ENCODE results near the gene SERPINB8. TPM values are rescaled to one million over a fixed set of nuclear protein-coding genes. Genes with fewer than 3 reads are reported as not detected.

Gene SERPINB8
- total RNA-seq, 2 donors from 2014 or later, result 2.0 to 5.3 TPM

- Histone ChIP-seq H3K9me3 (no peaks in the 10 kb centered on the region), H3K27me3 (replicated peaks; ENCODE audit: insufficient read depth) (no peaks in the 10 kb centered on the region), H3K4me3 (no peak overlapping the region), H3K27ac (no peak overlapping the region), H3K36me3 (no peaks in the 10 kb centered on the region), H3K4me1 (replicated peaks) (no peaks in the 10 kb centered on the region)
- peak in 1 of 4 experiments; percentile 12 for TF ChIP-seq CTCF (IDR thresholded peaks at IDR 0.05)
- TF ChIP-seq POLR2AphosphoS5 (IDR thresholded peaks at IDR 0.05), result no peak
- DNase-seq (ENCODE audit: low spot score), result no peak
- intact Hi-C loops (cut with DNase I), result no loop called here
- WGBS, result 57% methylated on average over 2 of the region's 2 CpGs
Measured at GRCh38 chr18:63974991-63975390, 5.1 kb downstream of the SERPINB8 start.

DNA sequence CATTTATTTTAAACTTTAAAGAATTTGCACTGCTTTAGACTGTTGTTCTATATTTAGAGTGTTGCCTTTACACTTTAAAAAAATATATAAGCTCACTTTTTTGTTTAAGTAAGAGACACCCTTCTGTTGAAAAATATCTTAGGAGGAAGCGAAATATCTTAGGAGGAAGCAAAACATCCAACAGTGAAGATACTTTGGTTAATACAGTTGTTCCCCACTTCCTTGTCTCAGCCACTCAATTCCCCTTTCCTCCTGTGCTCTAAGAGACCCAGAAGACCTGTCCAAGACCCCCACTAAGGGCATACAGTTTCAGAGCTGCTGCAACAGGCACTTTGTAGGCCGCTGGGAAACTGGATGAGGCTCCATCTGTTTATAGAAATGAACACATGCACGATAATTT is 5.7 kb downstream of the SERPINB8 start:
- intact Hi-C loops (cut with DNase I), result no loop called here
- Histone ChIP-seq H3K36me3 (no peaks in the 10 kb centered on the region), H3K4me3 (no peak overlapping the region), H3K27ac (no peak overlapping the region), H3K27me3 (replicated peaks; ENCODE audit: insufficient read depth) (no peaks in the 10 kb centered on the region), H3K4me1 (replicated peaks) (no peaks in the 10 kb centered on the region), H3K9me3 (no peaks in the 10 kb centered on the region)
- 75% methylated on average over 3 of the region's 3 CpGs for WGBS
- DNase-seq (ENCODE audit: low spot score), result no peak
- no peak for TF ChIP-seq POLR2A (IDR thresholded peaks at IDR 0.05)

DNA sequence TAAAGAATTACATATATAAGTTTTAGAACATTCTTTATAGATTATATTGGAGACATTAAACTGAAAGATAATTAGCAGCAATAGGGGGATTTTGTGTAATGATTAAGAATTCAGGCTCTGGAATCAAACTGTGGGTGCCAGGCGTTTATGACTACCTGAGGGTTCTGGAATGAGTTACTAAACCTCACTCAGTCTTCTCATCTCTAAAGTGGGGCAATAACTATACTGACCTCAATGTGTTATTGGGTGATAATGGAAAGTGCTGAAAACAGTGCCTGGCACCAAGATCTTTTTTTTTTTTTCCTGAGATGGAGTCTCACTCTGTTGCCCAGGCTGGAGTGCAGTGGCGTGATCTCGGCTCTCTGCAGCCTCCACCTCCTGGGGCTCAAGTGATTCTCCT is 7.2 kb downstream of the SERPINB8 start:
- H3K27me3 ChIP-seq (replicated peaks; ENCODE audit: insufficient read depth), result no peaks in the 10 kb centered on the region
- no peak overlapping the region for H3K27ac ChIP-seq
- H3K36me3 ChIP-seq, result no peaks in the 10 kb centered on the region
- 98% methylated on average over 3 of the region's 3 CpGs for WGBS
- H3K9me3 ChIP-seq, result no peaks in the 10 kb centered on the region
- TF ChIP-seq POLR2AphosphoS5 (IDR thresholded peaks at IDR 0.05), result no peak
- TF ChIP-seq CTCF (IDR thresholded peaks at IDR 0.05), result no peak
- no peak for DNase-seq (ENCODE audit: low spot score)
- H3K4me3 ChIP-seq, result no peak overlapping the region
- no peaks in the 10 kb centered on the region for H3K4me1 ChIP-seq (replicated peaks)
- intact Hi-C loops (cut with DNase I), result no loop called here

GRCh38 chr18:63979409-63979920 is 9.6 kb downstream of the SERPINB8 start:
- Histone ChIP-seq H3K4me3 (peak overlapping the region in 1 of 2 donors; percentile 6), H3K4me1 (replicated peaks) (no peaks in the 10 kb centered on the region), H3K27me3 (replicated peaks; ENCODE audit: insufficient read depth) (no peaks in the 10 kb centered on the region), H3K27ac (peak overlapping the region; percentile 21 to 25), H3K36me3 (no peaks in the 10 kb centered on the region), H3K9me3 (no peaks in the 10 kb centered on the region)
- intact Hi-C loops (cut with DNase I), result no loop called here
- TF ChIP-seq CTCF (IDR thresholded peaks at IDR 0.05) (peak; percentile 27 to 72 (median 65)), POLR2A (IDR thresholded peaks at IDR 0.05) (no peak), POLR2AphosphoS5 (IDR thresholded peaks at IDR 0.05) (peak; percentile 40)
- 5% methylated on average over 6 of the region's 6 CpGs for WGBS
- peak; percentile 65 for DNase-seq (ENCODE audit: low spot score)

DNA sequence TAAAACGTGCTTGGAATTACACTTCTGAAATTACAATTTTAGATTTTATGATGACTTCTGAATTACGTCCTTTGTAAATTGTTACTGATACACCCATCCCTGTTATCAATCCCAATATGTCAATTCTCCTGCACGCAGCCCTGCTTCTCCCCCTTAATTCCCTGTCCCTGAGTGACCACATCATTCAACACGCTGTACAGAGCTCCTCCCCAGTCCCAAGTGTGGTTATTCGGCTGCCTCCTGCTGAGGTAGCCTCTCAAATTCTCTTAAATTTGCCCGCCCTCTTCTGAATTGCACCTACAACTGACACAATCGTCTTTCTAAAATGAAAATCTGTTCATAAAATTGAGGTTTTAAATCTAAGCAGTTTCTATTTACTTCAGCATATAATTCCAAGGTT is 10.1 kb downstream of the SERPINB8 start:
- intact Hi-C loops (cut with DNase I), result no loop called here
- H3K27ac ChIP-seq, result peak overlapping the region; percentile 21 to 25
- no peaks in the 10 kb centered on the region for H3K27me3 ChIP-seq (replicated peaks; ENCODE audit: insufficient read depth)
- no peak for TF ChIP-seq CTCF (IDR thresholded peaks at IDR 0.05)
- no peak for TF ChIP-seq POLR2AphosphoS5 (IDR thresholded peaks at IDR 0.05)
- TF ChIP-seq POLR2A (IDR thresholded peaks at IDR 0.05), result no peak
- H3K36me3 ChIP-seq, result no peaks in the 10 kb centered on the region
- no peak for DNase-seq (ENCODE audit: low spot score)
- no peaks in the 10 kb centered on the region for H3K9me3 ChIP-seq
- no peaks in the 10 kb centered on the region for H3K4me1 ChIP-seq (replicated peaks)
- no peak overlapping the region for H3K4me3 ChIP-seq
- 70% methylated on average over 7 of the region's 7 CpGs for WGBS
